Neural progenitor cell (in vitro differentiated cells): ENCODE results near the gene EGFLAM. TPM values are rescaled to one million over a fixed set of nuclear protein-coding genes. Genes with fewer than 3 reads are reported as not detected.

Experiments used
- DNase-seq: peaks from one replicate; pipeline ENCODE4 v3.0.0-alpha.2; 2016; ENCODE audit warnings: low spot score
- H2AFZ ChIP-seq: fragments of 200-600 bp; sonication (generic); replicated peaks from 2 replicates; pipeline ENCODE4 v1.6.1; 2016; ENCODE audit warnings: antibody characterized with exemption
- H3F3A ChIP-seq: fragments of 200-600 bp; sonication (generic); 2 replicates; pipeline ENCODE4 v1.6.1; 2016; ENCODE audit warnings: antibody characterized with exemption, low read depth
- H3K27ac ChIP-seq: fragments of 200-600 bp; sonication (generic); 2 replicates; pipeline ENCODE4 v1.5.1; 2016; ENCODE audit warnings: mild to moderate bottlenecking
- H3K27me3 ChIP-seq: fragments of 200-600 bp; sonication (generic); 2 replicates; pipeline ENCODE4 v1.6.1; 2016; ENCODE audit warnings: mild to moderate bottlenecking, moderate library complexity
- H3K36me3 ChIP-seq: fragments of 200-600 bp; sonication (generic); 2 replicates; pipeline ENCODE4 v1.5.1; 2016
- H3K4me1 ChIP-seq: fragments of 200-600 bp; sonication (generic); 2 replicates; pipeline ENCODE4 v1.6.1; 2016; ENCODE audit warnings: mixed run types
- H3K4me2 ChIP-seq: fragments of 200-600 bp; sonication (generic); 2 replicates; pipeline ENCODE4 v1.6.1; 2016
- H3K4me3 ChIP-seq: fragments of 200-600 bp; sonication (generic); 2 replicates; pipeline ENCODE4 v1.5.1; 2016
- H3K79me2 ChIP-seq: fragments of 200-600 bp; sonication (generic); 2 replicates; pipeline ENCODE4 v1.6.1; 2016; ENCODE audit warnings: low read depth
- H3K9ac ChIP-seq: fragments of 200-600 bp; sonication (generic); 2 replicates; pipeline ENCODE4 v1.6.1; 2016
- H3K9me3 ChIP-seq: fragments of 200-600 bp; sonication (generic); 2 replicates; pipeline ENCODE4 v1.5.1; 2016; ENCODE audit warnings: low read depth
- H4K20me1 ChIP-seq: fragments of 200-600 bp; sonication (generic); 2 replicates; pipeline ENCODE4 v1.6.1; 2016; ENCODE audit warnings: low read depth
- H3K27ac Mint-ChIP-seq: 3 replicates; pipeline ENCODE4 v1.8.0; 2021; ENCODE audit warnings: mixed read lengths
- H3K27me3 Mint-ChIP-seq: 2 replicates; pipeline ENCODE4 v1.8.0; 2022; ENCODE audit warnings: low read depth, mild to moderate bottlenecking, inconsistent platforms, moderate library complexity, mixed read lengths; ENCODE audit not compliant: insufficient read depth
- H3K36me3 Mint-ChIP-seq: 3 replicates; pipeline ENCODE4 v1.8.0; 2021; ENCODE audit warnings: mixed read lengths
- H3K4me1 Mint-ChIP-seq: 3 replicates; pipeline ENCODE4 v1.8.0; 2021; ENCODE audit warnings: mixed read lengths
- H3K4me3 Mint-ChIP-seq: 3 replicates; pipeline ENCODE4 v1.8.0; 2021; ENCODE audit warnings: mild to moderate bottlenecking, moderate library complexity, mixed read lengths
- H3K9me3 Mint-ChIP-seq: 3 replicates; pipeline ENCODE4 v1.8.0; 2020; ENCODE audit warnings: mixed read lengths
- CTCF ChIP-seq: fragments of 200-600 bp; sonication (generic); IDR thresholded peaks from 2 replicates; pipeline ENCODE4 v1.5.1; 2017; ENCODE audit warnings: antibody characterized with exemption, mild to moderate bottlenecking
- EZH2 ChIP-seq: fragments of 200-600 bp; sonication (generic); IDR thresholded peaks from 2 replicates; pipeline ENCODE4 v1.6.1; 2017; ENCODE audit warnings: antibody characterized with exemption, mild to moderate bottlenecking, moderate library complexity
- EZH2phosphoT487 ChIP-seq: fragments of 200-600 bp; sonication (generic); IDR thresholded peaks from 2 replicates; pipeline ENCODE4 v1.6.1; 2017; ENCODE audit warnings: antibody characterized with exemption
- total RNA-seq: library from RNA; depleted of rRNA; stranded (reverse); fragments of >200 nt; gene quantifications from 2 replicates; pipeline ENCODE4 v1.2.3, GENCODE V29; 2015; ENCODE audit warnings: low replicate concordance

Gene EGFLAM
- total RNA-seq, 1 donor from 2014 or later: 0.69 TPM

- DNase-seq: no peak
- peaks cover 2% of the 10 kb centered on the region for H3K9me3 Mint-ChIP-seq
- H3K4me1 ChIP-seq: peaks cover 7% of the 10 kb centered on the region
- H3K36me3 Mint-ChIP-seq: no peaks in the 10 kb centered on the region
- H3K79me2 ChIP-seq: no peaks in the 10 kb centered on the region
- H3K27me3 ChIP-seq: no peaks in the 10 kb centered on the region
- no peak overlapping the region for H2AFZ ChIP-seq
- H3K27me3 Mint-ChIP-seq: peaks cover 7% of the 10 kb centered on the region
- H3K36me3 ChIP-seq: no peaks in the 10 kb centered on the region
- H3K27ac Mint-ChIP-seq: no peak overlapping the region
- no peak overlapping the region for H3K9ac ChIP-seq
- no peak overlapping the region for H3K4me3 Mint-ChIP-seq
- no peaks in the 10 kb centered on the region for H4K20me1 ChIP-seq
- no peak for TF ChIP-seq EZH2
- TF ChIP-seq EZH2phosphoT487: no peak
- TF ChIP-seq CTCF: no peak
- no peak overlapping the region for H3K4me3 ChIP-seq
- H3K27ac ChIP-seq: no peak overlapping the region
- no peak overlapping the region for H3K4me2 ChIP-seq
- no peaks in the 10 kb centered on the region for H3F3A ChIP-seq
- no peaks in the 10 kb centered on the region for H3K9me3 ChIP-seq
- peaks cover 25% of the 10 kb centered on the region for H3K4me1 Mint-ChIP-seq
Observed at GRCh38 chr5:38465702-38466423, 207.5 kb downstream of the EGFLAM start.

- H3K9me3 ChIP-seq: no peaks in the 10 kb centered on the region
- Mint-ChIP-seq H3K27me3 (peaks cover 7% of the 10 kb centered on the region), H3K9me3 (peaks cover 2% of the 10 kb centered on the region), H3K27ac (no peak overlapping the region), H3K4me1 (peaks cover 25% of the 10 kb centered on the region), H3K4me3 (no peak overlapping the region), H3K36me3 (no peaks in the 10 kb centered on the region)
- no peaks in the 10 kb centered on the region for H4K20me1 ChIP-seq
- peaks cover 7% of the 10 kb centered on the region for H3K4me1 ChIP-seq
- H2AFZ ChIP-seq: no peak overlapping the region
- H3K4me2 ChIP-seq: no peak overlapping the region
- H3K9ac ChIP-seq: no peak overlapping the region
- H3K27me3 ChIP-seq: no peaks in the 10 kb centered on the region
- H3K4me3 ChIP-seq: no peak overlapping the region
- no peak overlapping the region for H3K27ac ChIP-seq
- DNase-seq: no peak
- no peaks in the 10 kb centered on the region for H3K79me2 ChIP-seq
- H3F3A ChIP-seq: no peaks in the 10 kb centered on the region
- H3K36me3 ChIP-seq: no peaks in the 10 kb centered on the region
- no peak for TF ChIP-seq EZH2phosphoT487
- TF ChIP-seq CTCF: no peak
- no peak for TF ChIP-seq EZH2
Observed at GRCh38 chr5:38466424-38467189, 208.2 kb downstream of the EGFLAM start.

DNA sequence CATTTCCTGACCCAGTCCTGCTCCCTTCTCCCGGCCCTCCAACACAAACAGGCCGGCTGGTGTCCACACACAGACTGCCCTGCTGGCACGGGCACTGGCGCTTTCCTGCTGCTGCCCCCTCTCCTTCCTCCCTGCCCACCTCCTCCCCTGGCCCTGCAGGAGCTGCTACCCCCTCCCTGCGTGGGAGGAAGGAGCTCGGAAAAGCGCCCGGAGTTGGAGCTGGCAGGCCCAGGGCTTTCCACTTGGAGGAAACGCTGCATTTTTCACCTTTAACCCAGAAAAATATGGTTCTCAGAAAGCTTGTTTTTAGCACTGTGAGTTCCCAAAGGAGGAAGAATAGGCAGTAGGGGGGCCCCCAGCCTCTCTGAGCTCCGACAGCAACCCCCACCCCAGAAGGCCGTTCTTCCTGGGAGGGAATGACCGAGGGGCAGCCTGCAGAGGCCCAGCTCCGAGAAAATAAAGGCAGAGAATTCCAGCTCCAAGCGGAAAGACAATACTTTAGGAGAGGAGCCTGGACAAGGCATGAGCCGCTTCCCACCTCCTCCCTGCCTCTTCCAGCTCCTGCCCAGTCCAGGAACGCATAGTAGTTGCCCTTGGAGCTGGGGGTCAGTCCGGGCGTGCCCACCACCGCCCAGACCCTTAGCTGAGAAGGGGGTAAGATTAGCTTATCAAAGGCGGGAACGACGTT is 209.1 kb downstream of the EGFLAM start:
- Histone ChIP-seq H3K4me3 (no peak overlapping the region), H3K36me3 (no peaks in the 10 kb centered on the region), H3K4me1 (peaks cover 7% of the 10 kb centered on the region), H3K9me3 (no peaks in the 10 kb centered on the region), H3F3A (no peaks in the 10 kb centered on the region), H3K27ac (no peak overlapping the region), H2AFZ (peak overlapping the region; percentile 91), H4K20me1 (no peaks in the 10 kb centered on the region), H3K79me2 (no peaks in the 10 kb centered on the region), H3K27me3 (no peaks in the 10 kb centered on the region), H3K4me2 (peak overlapping the region; percentile 5), H3K9ac (no peak overlapping the region)
- Mint-ChIP-seq H3K4me3 (no peak overlapping the region), H3K4me1 (peaks cover 25% of the 10 kb centered on the region), H3K9me3 (peaks cover 2% of the 10 kb centered on the region), H3K27ac (peak overlapping the region; percentile 74), H3K36me3 (no peaks in the 10 kb centered on the region), H3K27me3 (peaks cover 7% of the 10 kb centered on the region)
- TF ChIP-seq EZH2phosphoT487 (no peak), CTCF (no peak), EZH2 (no peak)
- DNase-seq: peak; percentile 17
